ENCODE data around the gene ZBTB42. TPM values are rescaled to one million over a fixed set of nuclear protein-coding genes. Genes with fewer than 3 reads are reported as not detected.

Gene ZBTB42
- total RNA-seq, 1 experiment from 2014 or later: 5.2 TPM

DNA sequence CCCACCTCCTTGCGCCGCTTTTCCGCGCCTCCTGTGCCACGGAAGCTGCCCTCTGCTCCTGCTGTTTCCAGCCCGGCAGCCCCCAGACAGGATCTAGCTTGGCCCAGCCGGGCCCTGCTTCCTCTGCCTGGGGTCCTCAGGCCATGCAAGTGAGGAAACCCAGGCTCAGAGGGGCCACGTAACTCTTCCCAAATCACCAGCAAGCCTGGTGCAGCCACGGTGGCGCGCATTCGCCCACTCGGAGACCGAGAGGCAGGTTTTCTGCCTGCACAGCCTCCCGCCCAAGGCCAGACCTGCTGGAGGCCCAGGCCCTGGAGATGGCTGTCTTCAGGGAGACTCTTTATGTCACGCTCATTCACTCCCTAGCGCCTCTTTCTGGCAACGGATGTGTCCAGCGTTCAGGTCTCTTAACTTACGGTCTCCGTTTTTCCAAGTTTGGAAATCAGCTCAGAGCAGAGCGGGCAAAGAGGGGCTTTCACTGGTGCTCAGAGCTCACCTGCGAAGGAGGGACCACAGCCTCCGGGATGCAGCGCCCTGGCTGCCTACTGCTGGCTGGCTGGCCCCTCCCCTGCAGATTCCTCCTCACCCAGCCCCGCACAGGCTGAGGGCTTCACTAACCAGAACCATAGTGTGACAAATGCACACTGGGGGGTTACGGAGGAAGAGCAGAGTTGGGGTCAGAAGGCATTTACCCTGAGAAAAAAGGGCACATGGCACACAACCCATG lies 43.6 kb downstream of the ZBTB42 start:
- DNase-seq (ENCODE audit: low read depth, low spot score): no peak
- in situ Hi-C loops (cut with HindIII; ENCODE audit: low pct_unique_long_range_greater_than_20kb, low sequenced_read_pairs): no loop called here

DNA sequence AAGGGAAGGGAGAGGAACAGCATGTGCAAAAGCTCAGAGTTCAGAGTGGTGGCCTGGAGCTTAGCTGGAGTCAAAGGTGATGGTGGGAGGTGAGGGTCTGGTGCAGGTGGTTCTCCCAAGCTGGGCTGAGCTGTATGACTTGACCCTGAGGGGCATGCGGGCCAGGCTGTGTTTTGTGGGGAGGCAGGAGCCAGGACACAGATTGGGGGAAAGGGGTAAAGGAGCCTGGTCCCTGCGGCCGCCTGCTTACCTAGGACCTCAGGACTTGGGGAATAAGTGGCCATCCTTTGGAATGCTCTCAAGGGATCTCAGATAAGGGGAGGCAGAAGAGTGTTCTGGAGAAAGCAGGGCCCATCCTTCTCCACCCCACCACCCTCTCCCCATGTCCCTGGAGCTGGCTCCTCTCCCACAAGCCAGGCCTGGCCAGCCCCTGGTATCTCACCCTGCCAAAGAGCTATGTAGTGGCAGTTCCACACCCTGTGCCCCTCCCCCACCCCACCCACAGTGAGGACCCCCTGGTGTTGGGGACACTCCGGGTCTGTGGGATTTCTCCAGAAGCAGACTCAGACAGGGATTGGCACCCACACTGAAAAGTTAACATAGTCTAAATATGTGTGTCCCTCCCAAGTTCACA lies 44.2 kb downstream of the ZBTB42 start:
- in situ Hi-C loops (cut with HindIII; ENCODE audit: low pct_unique_long_range_greater_than_20kb, low sequenced_read_pairs): no loop called here
- no peak for DNase-seq (ENCODE audit: low read depth, low spot score)

DNA sequence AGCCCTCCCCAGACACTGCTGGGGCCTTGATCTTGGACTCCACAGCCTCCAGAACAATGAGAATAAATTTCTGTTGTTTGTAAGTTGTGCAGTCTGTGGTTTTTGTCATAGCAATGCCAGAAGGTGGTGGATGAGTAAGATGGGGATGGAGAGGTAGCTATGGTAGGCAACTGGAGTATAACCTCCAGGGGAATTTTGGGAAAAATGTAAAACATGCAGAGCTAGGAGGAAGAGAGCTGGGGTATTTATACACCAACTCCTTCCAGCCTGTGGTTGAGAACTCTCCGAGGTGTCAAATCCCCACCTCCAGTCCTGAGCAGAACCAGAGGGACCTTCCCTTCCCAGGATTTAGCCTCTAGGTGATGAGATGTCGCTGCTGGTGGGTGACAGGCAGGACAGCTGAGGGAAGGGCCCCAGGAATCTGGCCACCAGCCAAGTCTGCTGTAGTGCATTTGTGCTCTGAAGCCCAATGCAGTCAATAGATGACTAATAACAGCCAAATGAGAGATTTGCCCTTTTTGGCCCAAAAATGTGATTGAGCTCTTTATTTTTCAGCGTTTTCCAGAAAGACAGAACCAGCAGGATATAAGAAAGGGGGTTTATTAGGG lies 45.0 kb downstream of the ZBTB42 start:
- in situ Hi-C loops (cut with HindIII; ENCODE audit: low pct_unique_long_range_greater_than_20kb, low sequenced_read_pairs): no loop called here
- no peak for DNase-seq (ENCODE audit: low read depth, low spot score)

DNA sequence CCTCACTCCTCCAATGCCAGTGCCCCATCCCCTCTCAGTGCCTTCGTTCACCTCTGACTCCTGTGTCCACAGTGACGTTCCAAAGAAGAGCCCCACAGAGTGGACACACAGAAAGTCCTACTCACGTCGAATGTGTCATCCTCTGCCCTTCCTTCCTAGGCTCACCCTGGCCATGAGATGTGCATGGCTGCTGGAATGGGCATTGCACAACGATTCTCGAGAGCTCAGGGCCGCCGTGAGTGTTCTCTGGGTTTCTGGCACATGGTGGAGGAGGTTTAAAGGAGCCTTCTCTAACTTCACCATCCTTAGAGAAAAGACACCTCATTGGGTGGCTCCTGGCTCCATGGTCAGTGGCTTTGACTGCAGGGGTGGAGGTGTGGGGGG lies 51.4 kb downstream of the ZBTB42 start:
- no peak for DNase-seq (ENCODE audit: low read depth, low spot score)
- in situ Hi-C loops (cut with HindIII; ENCODE audit: low pct_unique_long_range_greater_than_20kb, low sequenced_read_pairs): no loop called here

Other genes starting within 250 kb of the ZBTB42 start
- not detected in 2 replicates for gene C14orf180, start 221.3 kb upstream of the ZBTB42 start, total RNA-seq (2014; rRNA removed; shearing (Covaris generic))
- gene TMEM179, start 196.3 kb upstream of the ZBTB42 start, total RNA-seq (2014; rRNA removed; shearing (Covaris generic)): 0.32 and 0.88 TPM in 2 replicates
- gene INF2, start 111.5 kb upstream of the ZBTB42 start, total RNA-seq (2014; rRNA removed; shearing (Covaris generic)): 14.0 and 14.5 TPM in 2 replicates
- 4.2 and 8.9 TPM in 2 replicates for gene ADSS1, start 76.9 kb upstream of the ZBTB42 start, total RNA-seq (2014; rRNA removed; shearing (Covaris generic))
- 94.9 and 111 TPM in 2 replicates for gene SIVA1, start 48.0 kb upstream of the ZBTB42 start, total RNA-seq (2014; rRNA removed; shearing (Covaris generic))
- gene AKT1, start 5.4 kb upstream of the ZBTB42 start, total RNA-seq (2014; rRNA removed; shearing (Covaris generic)): 108 and 119 TPM in 2 replicates
- 20.2 and 20.4 TPM in 2 replicates for gene CEP170B, start 64.2 kb downstream of the ZBTB42 start, total RNA-seq (2014; rRNA removed; shearing (Covaris generic))
- gene PLD4, start 123.8 kb downstream of the ZBTB42 start, total RNA-seq (2014; rRNA removed; shearing (Covaris generic)): not detected in 2 replicates
- gene AHNAK2, start 177.3 kb downstream of the ZBTB42 start, total RNA-seq (2014; rRNA removed; shearing (Covaris generic)): 12.3 and 13.3 TPM in 2 replicates
- 11.8 and 13.6 TPM in 2 replicates for gene CLBA1, start 184.7 kb downstream of the ZBTB42 start, total RNA-seq (2014; rRNA removed; shearing (Covaris generic))
- gene CDCA4, start 220.0 kb downstream of the ZBTB42 start, total RNA-seq (2014; rRNA removed; shearing (Covaris generic)): 88.0 and 90.8 TPM in 2 replicates